Suppressor macrophage (primary cell): ENCODE results near the gene UTF1.
A peak's percentile ranks its signal among the peaks of the same experiment; 100 is the strongest.

Experiments used
- DNase-seq, 4 experiments: peaks; one replicate each; pipeline ENCODE4 v3.0.0-alpha.2; 2020 to 2022

UTF1 gene

DNA sequence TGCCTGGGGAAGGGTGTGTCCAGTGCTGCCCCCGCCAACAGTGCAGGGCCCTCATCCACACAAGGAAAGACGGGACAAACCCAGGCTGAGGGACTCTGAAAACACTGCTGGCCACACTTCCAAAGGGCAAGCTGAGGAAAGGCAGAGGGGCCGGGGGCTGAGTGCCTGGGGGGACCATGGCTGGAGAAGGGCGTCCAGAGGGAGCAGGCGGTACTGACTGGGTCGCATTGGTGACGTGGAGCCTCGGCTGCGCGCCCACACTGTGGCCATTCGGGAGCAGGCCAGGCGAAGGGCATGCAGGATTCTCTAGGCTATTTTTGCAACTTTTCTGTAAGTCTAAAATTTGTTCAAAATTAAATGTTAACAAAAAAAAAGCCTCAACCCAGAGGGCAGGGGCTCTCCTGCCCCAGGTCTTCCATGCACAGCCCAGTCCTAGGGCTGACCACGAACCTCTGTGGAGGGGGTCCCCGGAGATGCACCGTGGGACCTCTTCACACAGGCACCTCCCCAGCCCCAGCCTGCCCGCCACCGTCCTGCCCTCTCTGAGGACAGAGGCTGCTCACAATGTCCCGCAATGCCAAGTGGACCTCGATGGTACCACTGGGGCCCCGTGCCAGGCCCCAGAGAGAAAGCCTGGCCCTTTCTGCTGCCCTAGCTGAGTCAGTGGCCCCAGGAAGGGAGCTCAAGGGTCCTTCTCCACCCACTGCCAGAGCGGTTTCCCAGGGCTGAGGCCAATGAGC is 36.2 kb downstream of the UTF1 start:
- no peak for DNase-seq

DNA sequence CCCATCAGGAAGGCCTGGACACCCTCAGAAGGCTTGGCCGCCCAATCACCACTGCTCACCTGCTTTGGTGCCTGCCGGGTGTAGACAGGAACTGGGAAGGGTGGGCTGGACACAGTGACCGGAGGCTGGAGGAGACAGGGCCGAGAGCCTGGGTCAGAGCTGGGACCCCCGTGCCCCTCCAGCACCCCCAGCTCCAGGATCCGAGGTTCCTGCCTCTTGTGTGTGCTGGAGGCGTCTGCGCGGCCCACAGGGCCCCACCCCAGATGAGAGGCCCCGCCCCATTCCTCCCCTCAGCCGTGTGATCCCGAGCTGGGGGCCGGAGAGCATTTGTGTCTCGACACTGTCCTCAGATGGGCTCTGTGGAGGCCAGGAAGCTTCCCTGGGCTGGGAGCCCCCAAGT is 37.3 kb downstream of the UTF1 start:
- DNase-seq: no peak

DNA sequence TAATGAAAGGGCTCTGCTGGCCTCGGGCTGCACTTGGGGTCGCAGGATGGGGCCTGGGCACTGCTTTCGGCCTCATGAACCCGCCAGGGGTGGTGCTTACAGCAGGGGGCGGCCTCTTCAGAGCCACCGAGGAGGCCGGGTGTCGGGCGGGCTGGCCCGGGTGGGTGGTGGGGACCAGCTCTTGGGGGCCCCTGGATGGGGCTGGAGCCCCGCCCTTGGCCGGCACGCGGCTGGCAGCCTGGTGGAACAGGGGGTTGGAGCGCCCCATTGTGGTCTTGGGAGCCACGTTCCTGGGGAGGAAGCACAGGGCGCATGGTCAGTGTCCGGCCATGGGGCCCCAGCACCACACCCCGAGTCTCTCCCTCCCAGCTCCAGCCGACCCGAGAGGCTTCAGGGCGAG is 37.8 kb downstream of the UTF1 start:
- DNase-seq: no peak

DNA sequence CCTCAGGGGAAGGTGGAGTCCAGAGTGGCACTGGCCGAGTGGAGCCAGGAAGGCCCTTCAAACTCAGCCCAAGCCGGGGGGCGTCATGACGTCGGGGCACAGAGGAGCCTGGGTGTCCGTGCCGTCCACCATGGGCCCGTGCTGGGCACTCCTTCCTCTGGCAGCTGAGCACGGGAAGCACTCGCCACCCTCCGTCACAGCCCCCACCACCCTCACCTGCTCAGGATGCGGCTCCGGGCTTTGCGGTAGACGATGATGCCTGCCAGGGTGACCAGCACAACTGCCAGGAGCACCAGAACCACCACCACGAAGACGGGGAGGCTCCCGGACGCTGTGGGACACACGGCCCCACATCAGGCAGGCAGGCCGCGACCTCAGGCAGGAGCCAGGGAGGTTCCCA is 38.5 kb downstream of the UTF1 start:
- no peak for DNase-seq

DNA sequence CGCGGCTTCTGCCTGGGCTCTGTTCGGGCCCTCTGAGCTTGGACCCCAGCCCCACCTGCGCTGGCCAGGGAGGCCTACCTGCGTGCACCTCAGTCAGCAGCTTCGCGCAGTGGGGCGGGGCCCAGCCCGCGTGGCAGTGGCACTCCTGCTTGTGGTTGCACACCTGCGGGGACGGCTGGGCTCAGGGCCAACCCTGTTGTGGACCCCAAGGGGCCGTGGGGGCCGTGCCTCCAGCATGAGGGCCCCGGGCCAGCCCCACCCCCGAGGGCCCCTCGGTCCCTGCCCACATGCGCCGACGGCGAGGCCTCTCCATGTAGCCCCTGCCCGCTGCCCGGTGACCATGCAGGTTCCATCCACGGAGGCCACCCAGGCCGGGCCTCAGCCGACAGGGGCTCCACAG is 39.4 kb downstream of the UTF1 start:
- no peak for DNase-seq

DNA sequence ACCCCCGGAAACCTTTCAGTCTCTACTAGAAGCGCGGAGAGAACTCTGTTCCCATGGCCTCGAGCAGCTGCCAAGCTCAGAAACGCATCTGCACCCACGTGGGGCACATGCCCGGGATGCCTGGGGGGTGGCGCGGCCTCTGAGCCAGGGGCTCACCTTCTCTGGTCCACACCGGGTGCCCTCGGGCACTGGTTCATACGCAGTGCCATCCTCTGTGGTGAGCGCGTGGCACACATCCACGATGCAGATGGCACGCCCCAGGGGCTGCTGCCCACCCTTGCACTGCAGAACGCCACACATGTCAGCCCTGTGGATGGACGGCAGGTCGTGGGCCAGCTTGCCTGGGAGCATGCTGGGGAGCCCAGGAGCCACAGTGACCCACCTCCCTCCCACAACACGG is 40.2 kb downstream of the UTF1 start:
- DNase-seq: no peak

DNA sequence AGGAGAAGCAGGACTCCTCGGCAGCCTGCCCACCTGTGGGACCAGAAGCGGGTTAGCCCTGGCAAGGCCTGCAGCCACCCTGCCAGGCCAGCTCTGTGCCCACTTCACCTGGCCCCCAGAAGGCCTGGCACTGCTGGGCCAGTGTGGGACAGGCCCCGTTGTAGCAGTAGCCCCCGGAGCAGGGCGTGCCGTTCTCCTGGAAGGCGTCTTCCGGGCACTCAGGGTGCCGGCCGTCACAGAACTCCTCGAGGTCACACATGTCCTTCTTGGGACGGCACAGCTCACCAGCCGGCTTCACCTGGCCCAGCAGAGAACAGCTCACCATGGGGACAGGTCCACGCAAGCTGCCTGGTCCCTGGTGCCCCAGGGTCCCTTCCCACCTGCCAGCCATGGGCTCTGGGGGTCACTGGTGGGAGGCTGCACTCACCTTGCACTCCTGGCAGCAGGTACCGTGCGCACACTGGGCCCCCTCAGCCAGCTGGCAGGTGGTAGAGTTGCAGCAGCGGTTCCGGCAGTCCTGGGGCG is 40.8 kb downstream of the UTF1 start:
- no peak for DNase-seq

DNA sequence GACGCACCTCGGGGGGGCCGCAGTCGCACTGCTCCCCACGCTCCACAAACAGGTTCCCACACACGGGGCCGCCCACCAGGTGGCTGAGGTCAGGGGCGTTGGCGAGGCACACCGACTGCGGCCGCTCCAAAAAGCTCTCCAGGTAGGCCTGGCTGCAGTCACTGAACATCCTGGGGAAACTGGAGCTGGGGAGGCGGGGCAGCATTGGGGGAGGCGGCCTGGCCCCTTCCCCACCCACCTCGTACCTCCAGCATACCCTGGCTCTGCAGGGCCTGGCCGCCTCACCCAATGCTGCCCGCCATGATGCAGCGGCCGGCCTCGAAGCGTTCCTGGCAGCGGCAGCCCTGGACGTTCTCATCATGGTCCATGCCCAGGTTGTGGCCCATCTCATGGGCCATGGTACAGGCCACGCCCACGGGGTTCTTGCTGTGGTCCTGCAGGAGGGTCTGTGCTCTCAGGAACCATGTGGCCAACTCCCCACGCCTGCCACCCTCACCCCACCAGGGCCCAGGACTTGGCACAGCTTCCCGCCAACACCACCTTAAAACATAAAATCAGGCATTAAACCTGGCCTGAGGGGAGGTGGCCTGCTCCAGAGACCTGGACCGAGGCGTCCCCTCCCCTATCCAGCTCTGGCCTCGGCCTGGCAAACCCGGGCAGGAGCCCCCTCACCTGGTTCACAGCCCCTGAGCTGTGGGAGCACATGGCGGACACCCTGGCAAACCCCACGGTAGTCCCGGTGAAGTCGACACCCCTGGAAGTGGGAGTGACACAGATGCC is 41.7 kb downstream of the UTF1 start:
- no peak for DNase-seq

DNA sequence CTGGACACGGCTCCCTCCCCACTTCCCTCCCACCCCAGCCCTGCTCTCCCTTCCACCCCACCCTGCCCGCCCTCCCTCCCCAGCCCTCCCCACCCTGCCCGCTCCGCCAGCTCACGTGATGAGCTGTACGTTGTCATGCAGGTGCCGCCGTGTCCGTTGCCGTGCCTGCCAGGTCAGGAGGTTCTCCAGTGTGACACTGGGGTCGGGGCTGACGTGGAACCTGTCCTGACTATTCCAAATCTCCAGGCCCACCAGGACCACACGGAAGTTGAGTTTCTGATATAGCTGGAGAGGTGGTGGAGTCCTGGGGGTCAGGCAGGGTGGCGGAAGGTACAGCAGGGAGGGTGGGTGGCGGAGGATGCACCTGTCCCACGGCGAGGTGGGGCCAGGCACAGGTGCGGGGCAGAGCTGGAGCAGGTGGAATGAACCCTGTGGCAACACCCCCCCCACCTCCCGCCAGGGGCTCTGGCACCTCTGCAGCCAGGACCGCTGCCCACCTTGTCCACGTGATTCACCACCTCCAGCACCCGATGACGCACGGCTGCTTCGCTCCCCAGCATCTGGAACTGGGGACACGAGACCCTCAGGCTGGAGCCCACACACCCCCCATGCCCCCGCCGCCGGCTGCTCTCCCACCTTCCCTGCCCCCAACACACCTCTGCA is 42.4 kb downstream of the UTF1 start:
- no peak for DNase-seq

DNA sequence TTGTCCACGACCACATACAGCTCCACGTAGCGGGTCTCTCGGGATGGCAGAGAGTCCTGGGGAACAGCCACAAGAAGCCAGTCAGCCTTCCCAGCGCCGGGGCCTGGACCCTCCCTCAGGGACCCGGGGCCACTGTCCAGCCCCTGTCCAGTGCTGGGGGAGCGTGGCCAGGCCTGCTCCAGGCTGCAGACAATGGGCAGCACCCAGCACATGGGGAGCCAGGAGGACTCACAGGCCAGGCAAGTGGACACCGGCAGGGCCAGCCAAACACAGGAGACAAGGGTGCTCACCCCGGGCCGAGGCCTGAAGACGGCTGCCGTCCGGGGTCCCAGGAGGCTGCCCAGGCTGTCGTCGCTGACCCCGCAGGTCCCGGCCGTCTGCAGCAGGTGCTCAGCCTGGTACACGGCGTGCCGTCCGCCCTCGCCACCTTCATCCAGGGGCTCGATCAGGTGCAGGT is 43.0 kb downstream of the UTF1 start:
- no peak for DNase-seq

DNA sequence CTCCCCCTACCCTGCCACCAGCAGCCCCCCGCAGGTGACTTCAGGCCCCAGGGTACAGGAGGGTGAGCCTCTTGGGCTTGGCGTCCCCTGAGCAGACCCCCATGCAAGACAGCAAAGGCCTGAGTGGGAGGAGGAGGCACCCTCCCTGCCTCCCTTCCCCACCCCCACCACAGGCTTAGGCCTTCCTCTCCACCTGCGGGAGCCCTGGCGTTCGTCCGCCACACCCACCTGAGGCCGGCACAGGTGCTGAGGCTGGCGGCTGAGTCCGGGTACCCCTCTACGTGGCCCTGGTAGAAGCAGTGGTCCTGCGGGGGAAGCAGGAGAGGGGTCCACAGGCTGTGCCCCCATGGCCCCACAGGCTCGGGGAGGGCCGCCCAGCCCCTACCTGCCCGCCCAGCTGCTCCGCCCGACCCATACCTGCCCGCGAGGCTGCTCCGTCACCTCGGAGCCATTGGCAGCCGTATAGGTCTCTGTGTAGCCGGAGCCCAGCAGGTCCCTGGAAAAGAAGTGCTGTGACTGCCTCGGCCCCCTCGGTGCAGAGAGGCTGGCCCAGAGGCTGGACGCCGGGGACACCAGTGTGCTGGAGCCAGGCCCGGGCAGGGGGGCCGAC is 43.6 kb downstream of the UTF1 start:
- no peak for DNase-seq

DNA sequence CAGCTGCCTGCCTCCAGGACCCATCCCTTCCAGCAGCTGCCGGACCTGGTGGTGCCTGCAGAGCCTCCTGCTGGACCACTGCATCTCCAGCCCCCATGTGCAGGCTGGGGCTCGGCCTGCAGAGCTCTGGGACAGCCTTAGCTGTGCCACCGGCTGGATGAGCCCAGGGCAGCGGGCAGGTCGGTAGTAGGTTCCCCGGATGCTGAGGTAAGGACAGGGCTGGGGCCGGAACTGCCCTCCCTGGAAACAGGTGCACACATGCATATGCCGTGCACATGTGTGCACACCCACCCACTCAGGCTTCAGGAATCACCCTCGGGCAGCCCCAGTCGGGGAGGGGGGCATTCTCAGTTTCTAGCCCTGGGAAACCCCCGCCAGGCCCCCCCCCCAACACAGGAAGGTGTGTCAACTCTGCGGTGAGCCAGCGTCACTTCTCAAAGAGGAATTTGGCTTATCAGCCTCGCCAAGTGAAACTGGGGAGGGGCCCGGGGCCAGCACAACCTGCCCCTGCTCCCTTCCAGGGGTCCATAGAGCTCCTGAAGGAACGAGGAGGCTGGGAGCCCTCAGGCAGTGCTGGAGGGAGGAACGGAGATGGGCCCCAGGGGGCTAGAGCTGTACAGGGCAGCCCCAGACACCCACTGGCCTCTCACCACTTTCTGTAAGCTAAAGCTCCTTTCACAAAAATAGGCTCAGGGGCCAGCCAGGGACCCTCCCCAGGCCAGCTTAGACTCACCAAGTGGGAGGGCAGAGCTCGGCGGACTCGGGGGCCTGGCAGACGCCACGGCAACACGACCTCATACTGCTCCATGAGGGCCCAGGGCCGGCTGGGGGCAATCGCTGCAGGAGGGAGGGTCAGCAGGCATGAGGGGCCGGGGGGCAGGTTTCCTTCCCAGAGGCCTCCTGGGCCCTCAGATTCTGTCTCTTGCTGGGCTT is 45.0 kb downstream of the UTF1 start:
- DNase-seq: peak; percentile 28 to 49 (median 40)

DNA sequence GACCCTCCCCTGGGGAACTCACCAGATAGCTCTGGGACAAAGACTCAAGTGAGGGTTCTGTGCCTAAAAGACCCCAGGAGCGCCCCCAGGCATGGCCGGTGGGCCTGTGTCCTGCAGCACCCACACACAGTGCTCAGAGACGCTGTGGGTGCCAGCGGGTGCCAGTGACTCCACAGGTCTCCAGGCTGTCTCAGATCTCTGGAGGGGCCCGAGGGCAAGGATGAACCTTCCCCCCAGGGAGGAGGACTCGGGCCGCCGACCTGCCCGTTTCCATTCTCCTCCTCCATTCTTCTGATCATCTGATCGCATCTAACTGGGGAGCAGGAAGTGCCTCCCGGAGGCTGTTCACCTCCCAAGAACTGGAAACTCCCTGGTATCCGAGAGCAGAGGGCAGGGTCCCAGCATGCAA is 45.7 kb downstream of the UTF1 start:
- peak; percentile 37 to 70 (median 58) for DNase-seq

DNA sequence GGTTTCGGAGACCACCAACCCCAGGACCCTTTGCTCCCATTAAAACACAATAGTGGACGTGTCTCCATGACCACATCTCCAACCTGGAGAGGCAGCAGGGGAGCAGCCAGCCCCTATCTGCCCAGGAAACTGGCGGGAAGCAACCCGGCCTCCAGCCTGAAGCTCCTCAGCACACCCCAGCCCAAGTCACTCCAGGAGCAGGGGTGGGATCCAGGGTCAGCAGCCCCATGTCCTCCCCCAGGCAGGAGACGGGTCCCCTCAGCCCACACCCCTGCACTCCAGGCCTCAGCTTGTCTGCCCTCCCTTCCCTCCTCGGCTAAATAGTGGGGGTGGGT is 46.0 kb downstream of the UTF1 start:
- DNase-seq: no peak

DNA sequence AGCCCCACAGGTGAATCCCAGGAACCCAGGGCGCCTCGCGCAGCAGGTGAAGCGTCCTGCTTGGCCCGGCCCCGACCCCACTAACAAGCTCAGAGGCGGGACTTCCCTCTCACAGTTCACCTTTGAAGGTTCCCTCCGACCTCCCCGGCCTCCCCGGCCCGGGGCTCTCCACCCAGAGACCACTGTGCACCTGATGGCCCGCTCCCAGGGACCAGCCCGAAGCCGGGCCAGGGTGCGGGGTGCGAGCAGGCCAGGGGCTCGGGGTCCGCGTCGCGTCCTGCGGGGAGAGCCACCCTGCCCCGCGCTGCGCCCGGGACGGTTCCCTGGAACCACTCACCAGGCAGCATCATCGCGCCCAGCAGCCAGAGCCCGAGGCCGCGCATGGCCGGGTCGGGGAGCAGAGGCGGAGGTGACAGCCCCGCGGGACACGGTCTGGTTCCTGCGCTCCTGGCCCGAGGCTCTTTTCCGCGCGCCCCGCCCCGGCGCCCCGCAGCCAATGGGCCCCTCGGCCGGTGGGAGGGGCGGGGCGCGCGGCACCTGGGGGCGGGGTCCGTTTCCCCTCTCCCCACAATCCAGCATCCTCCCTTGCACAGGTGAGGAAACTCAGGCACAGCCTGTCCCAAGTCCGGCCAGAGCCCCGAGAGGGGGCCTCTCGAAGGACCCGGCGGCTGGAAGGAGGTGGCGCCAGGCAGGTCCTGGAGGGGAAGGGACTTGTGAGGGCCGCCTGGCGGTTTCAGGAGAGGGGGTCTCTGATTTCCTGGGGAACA is 46.6 kb downstream of the UTF1 start, which contains the start of gene ADAM8:
ADAM8 (minus strand) TSS at position 434 of the 767 bp plus-strand sequence; CDS start at position 383, 51 bp downstream.
- peak; percentile 50 to 81 (median 55) for DNase-seq

DNA sequence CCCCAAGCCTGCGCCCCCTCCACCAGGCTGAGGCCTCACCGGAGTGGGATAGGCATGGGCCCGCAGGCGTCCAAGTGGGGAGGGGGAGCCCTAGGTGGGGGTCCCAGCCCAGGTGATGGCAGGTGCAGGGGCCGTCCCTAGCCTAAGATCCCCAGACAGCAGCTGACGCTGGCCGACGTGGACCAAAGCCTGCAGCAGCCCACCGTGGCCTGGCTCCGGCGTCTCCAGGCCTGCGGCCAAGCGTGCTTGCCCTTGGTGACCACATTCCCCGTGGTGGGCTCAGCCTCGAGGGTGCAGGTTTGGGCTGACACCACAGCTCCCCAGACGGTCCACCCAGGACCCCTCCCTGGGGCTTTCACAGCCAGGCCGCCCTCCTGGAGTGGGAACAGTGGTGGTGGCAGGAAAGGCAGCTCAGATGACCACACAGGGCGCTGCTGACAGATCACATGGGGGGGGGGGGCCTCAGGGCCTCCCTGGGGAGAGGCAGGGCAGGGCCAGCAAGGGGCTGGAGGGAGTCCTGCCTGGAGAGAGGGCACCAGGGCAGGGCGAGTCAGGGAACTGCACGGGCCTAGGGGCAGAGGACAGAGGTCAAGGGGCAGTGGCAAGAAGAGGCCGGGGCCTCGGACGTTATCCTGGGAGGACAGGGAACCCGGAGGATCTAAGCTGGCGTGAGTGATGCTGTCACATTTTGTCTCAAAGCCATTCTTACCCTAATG is 47.4 kb downstream of the UTF1 start:
- DNase-seq: no peak

DNA sequence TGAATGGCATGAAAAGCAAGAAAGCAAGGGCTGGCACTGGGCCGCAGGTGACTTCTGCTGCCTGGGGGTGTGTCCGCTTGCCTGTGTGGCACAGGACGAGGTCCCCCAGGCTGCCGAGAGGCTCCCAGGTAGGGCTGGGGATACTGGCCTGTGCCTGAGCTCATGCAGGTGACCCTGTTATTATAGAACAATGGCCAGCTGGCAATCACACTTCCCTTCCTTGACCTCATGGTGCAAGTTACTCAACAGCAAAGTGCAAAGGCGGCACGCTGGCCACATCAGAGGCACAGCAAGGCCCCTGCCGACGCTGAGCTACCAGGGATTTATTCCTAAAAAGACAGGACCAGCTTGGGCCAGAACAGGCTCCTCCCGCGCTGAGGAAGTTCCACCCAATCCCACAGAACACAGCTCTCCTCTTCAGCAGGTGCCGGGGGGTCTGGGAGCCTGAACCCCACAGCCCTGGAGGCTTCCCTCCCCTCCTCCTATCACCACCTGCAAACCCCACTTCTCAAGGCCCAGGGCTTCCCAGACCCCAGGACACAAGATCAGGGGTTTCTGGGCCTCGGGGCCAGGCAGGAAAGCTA is 48.1 kb downstream of the UTF1 start:
- DNase-seq: peak; percentile 71 to 85 (median 76)

DNA sequence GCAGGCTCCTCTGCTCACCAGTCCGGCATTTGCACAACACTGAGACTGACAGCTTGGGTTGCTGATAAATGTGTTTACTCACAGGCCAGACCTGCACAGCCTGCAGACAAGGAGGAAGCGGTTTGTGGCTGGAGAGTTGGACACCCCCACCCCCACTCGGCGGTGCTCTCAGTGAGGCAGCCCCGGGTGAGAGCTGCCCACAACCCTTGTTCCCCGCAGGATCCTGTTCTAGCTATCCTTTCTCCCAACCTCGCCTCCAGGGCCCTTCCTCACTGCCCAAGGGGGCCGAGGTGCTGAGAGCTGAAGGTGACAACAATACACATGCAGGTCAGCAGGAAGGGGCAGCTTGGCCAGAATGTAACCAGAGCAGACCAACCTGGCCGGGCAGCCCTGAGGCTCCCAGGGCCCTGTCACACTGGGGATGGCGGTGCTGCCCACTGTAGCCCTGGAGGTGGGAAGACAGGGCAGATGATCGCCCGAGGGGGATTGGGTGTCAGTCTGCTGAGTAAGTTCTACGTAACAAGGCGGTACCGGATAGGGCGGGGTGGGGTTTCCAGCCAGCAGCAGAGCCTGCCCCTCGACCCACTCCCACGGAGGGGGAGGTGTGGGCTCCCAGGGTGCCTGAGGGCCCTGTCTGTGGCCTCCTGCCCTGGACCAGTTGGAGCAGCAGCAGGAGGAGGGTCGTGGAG is 48.7 kb downstream of the UTF1 start:
- DNase-seq: peak; percentile 83 to 91 (median 88)
